ENCODE measurements around the gene CCL21. TPM values are rescaled to one million over a fixed set of nuclear protein-coding genes. Genes with fewer than 3 reads are reported as not detected.

CCL21 gene
- total RNA-seq, 1 experiment from 2014 or later = not detected

- TF ChIP-seq ARID4B (CRISPR knock-in tag; IDR thresholded peaks at IDR 0.05; ENCODE audit: borderline replicate concordance) = no peak
- no peak for TF ChIP-seq E2F1 (CRISPR knock-in tag; IDR thresholded peaks at IDR 0.05)
- TF ChIP-seq PRRX2 (CRISPR knock-in tag; IDR thresholded peaks at IDR 0.05) = no peak
- TF ChIP-seq ZNF232 (CRISPR knock-in tag; IDR thresholded peaks at IDR 0.05) = no peak
- TF ChIP-seq E2F5 (CRISPR knock-in tag; IDR thresholded peaks at IDR 0.05) = 0 out of 2 replicates have a peak, but pooled peaks have one; percentile 20
- no peak for TF ChIP-seq ATF3 (CRISPR knock-in tag; conservative IDR thresholded peaks at IDR 0.05)
- 0 out of 2 replicates have a peak, but pooled peaks have one; percentile 51 for TF ChIP-seq FOXP4 (CRISPR knock-in tag; IDR thresholded peaks at IDR 0.05)
- no peak for TF ChIP-seq ZNF416 (CRISPR knock-in tag; IDR thresholded peaks at IDR 0.05)
- no peak for TF ChIP-seq ATF2 (CRISPR knock-in tag; IDR thresholded peaks at IDR 0.05; ENCODE audit: borderline replicate concordance, low read depth)
- TF ChIP-seq FOXP1 (CRISPR knock-in tag; IDR thresholded peaks at IDR 0.05; ENCODE audit: borderline replicate concordance) = peak; percentile 71; the same call in 1 of the 2 replicates
- no peak for TF ChIP-seq AFF4 (CRISPR knock-in tag; IDR thresholded peaks at IDR 0.05; ENCODE audit: borderline replicate concordance)
- TF ChIP-seq IRF2 (CRISPR knock-in tag; IDR thresholded peaks at IDR 0.05; ENCODE audit: borderline replicate concordance, low read depth) = no peak
- no peak for TF ChIP-seq FOXJ3 (CRISPR knock-in tag; IDR thresholded peaks at IDR 0.05; ENCODE audit: borderline replicate concordance)
- no peak; the same call in 1 of the 2 replicates for TF ChIP-seq CBFB (CRISPR knock-in tag; IDR thresholded peaks at IDR 0.05; ENCODE audit: low read depth)
- no peak for TF ChIP-seq EMX1 (CRISPR knock-in tag; IDR thresholded peaks at IDR 0.05)
- TF ChIP-seq ZNF425 (CRISPR knock-in tag; conservative IDR thresholded peaks at IDR 0.05) = no peak
- TF ChIP-seq ZBTB21 (CRISPR knock-in tag; IDR thresholded peaks at IDR 0.05; ENCODE audit: borderline replicate concordance) = peak; percentile 99
- TF ChIP-seq CDX4 (CRISPR knock-in tag; IDR thresholded peaks at IDR 0.05; ENCODE audit: borderline replicate concordance) = no peak
Observed at GRCh38 chr9:34665381-34666250, 44.3 kb downstream of the CCL21 start (continued).

Data from WTC11 (cell line).